Heart left ventricle (tissue), 16 donors: ENCODE results near the gene LHFPL2. TPM values are rescaled to one million over a fixed set of nuclear protein-coding genes. Genes with fewer than 3 reads are reported as not detected.

Source experiments
- ATAC-seq, 4 donors: fragments of 200-7000 bp; cut with Tn5 transposase; one replicate each; pipeline ENCODE4 v1.9.1; 2020 to 2022; ENCODE audit warnings: moderate library complexity in 4 of 4, mild to moderate bottlenecking in 3 of 4, moderate number of reproducible peaks in 1 of 4
- DNase-seq, 5 donors: peaks; one replicate each; pipeline ENCODE4 v3.0.0-alpha.2; 2020
- H3K27ac ChIP-seq, 12 donors: fragments of 200-600 bp; sonication (generic) in 4 of 12; one replicate each; pipeline versions ENCODE4 v1.5.0 to v1.8.0; 2016 to 2022; ENCODE audit warnings: mild to moderate bottlenecking in 2 of 12
- H3K27me3 ChIP-seq, 9 donors: fragments of 200-600 bp; sonication (generic) in 2 of 9; one replicate each; pipeline versions ENCODE4 v1.5.1 to v1.8.0; 2016 to 2022; ENCODE audit warnings: mild to moderate bottlenecking in 3 of 9
- H3K36me3 ChIP-seq, 9 donors: fragments of 200-600 bp; sonication (generic) in 2 of 9; one replicate each; pipeline versions ENCODE4 v1.5.0 to v1.8.0; 2018 to 2022; ENCODE audit warnings: mild to moderate bottlenecking in 2 of 9
- H3K4me1 ChIP-seq, 12 donors: fragments of 200-600 bp; sonication (generic) in 4 of 12; one replicate each; pipeline versions ENCODE4 v1.5.0 to v1.8.0; 2016 to 2022; ENCODE audit warnings: mild to moderate bottlenecking in 3 of 12
- H3K4me3 ChIP-seq, 12 donors: fragments of 200-600 bp; sonication (generic) in 4 of 12; one replicate each; pipeline versions ENCODE4 v1.5.0 to v1.8.0; 2017 to 2022; ENCODE audit warnings: mild to moderate bottlenecking in 9 of 12, moderate library complexity in 4 of 12
- H3K9me3 ChIP-seq, 12 donors: fragments of 200-600 bp; sonication (generic) in 4 of 12; one replicate each; pipeline versions ENCODE4 v1.5.0 to v1.8.0; 2016 to 2022; ENCODE audit warnings: mild to moderate bottlenecking in 1 of 12
- POLR2A ChIP-seq, 2 donors: fragments of 450-650 bp; IDR thresholded peaks; one replicate each; pipeline ENCODE4 v1.6.1; 2017; ENCODE audit warnings: antibody characterized with exemption in 2 of 2, mild to moderate bottlenecking in 2 of 2, moderate library complexity in 2 of 2
- WGBS, 4 donors: extraction: QIAGEN DNeasy Blood & Tissue Kit in 2 of 4; methylation state at CpG; one replicate each; pipeline versions ENCODE4 v1.1.5 to v1.1.7; 2013 to 2018; 5-methylcytosine and 5-hydroxymethylcytosine counted together
- intact Hi-C, 10 donors: fragments of 100-400 bp; cut with DNase I; formaldehyde crosslinking; loops; one replicate each; pipeline versions ENCODE4 v1.11.1 to v1.14.2; 2022
- polyA plus RNA-seq, 2 donors: library from polyadenylated mRNA; stranded (reverse); fragments of 200-250 nt; gene quantifications; one replicate each; pipeline ENCODE4 v1.2.3, GENCODE V29; 2013
- total RNA-seq, 9 donors: library from RNA; depleted of rRNA in 2 of 9; stranded (reverse); fragments of >200 nt in 2 of 9; fragmentation: NEBNext Ultra II Directional in 3 of 9; extraction: Animal tissue kit (Norgen Biotek cat#: 25700) in 3 of 9; gene quantifications; one replicate each; pipeline versions ENCODE4 v1.1.0 to v1.2.4, GENCODE V29; 2016 to 2023
- TF ChIP-seq, protein P1 (sequence below), 12 donors: fragments of 200-600 bp; sonication (generic) in 4 of 12; IDR thresholded peaks; one replicate each; pipeline versions ENCODE4 v1.5.0 to v1.8.0; 2018 to 2022; ENCODE audit warnings: antibody characterized with exemption in 12 of 12, mild to moderate bottlenecking in 5 of 12
- donor health status: ischemic (EF 13 %, LVEDD 7.1; RV severe dilation, severe dysfunction).
- donor health status: healthy with polysubstance abuse.
- donor health status: DM: no; HTN: yes; CAD: no.
- donor health status: DM: no; HTN: no; CAD: no.
- donor health status: ischemic (EF 25% LVEDD 6.9; RV normal size, moderate dysfunction).
- donor health status: ischemic (EF 25% LVEDD 5.7; RV mildly dilated, moderate dysfunction).
- donor health status: healthy.
- donor health status: DM: yes; HTN: yes; CAD: no.
- donor health status: ischemic (EF 35%, LVEDD 5.7; RV mildly dilated, moderate dysfunction).
- donor health status: nonischemic (EF 11% LVEDD 7.7; RV severe dilation, severe dysfunction).
- donor health status: DM: yes; HTN: yes; CAD: no.
- donor health status: PGD.
- donor health status: ischemic (EF 29% LVEDD 5.4; RV normal size, mild dysfunction).
- donor health status: nonischemic (EF 23%, LVEDD 6.1; RV moderate dilation, normal function).

Gene LHFPL2
- total and polyA plus RNA-seq, 11 donors, result 1.8 to 35.6 (median 10.1) TPM

DNA sequence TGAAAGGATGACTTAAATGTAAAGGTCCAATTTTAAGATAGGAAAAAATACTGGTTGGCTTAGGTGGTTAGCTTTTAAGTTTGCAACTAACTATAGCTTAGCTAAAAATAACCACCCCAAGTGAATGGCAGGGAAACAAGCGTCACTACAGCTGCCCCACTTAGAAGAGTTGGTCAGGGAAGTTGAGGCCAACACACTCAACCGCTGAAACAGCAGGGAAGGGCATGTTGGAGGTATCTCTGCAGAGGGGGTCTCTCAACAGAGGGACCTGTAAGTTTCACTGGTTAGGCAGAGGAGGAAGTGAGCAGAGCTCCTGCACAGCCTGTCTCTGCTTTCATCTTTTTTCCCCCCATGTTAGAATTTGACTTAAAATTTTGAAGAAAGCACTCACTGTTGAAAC lies 75.3 kb downstream of the LHFPL2 start:
- Histone ChIP-seq H3K27ac (no peak overlapping the region), H3K4me1 (peaks cover 3 to 65% (median 41%) of the 10 kb centered on the region in 12 donors), H3K27me3 (no peaks in the 10 kb centered on the region), H3K4me3 (no peak overlapping the region), H3K9me3 (no peaks in the 10 kb centered on the region), H3K36me3 (no peaks in the 10 kb centered on the region)
- peak in 3 of 4 donors; percentile 43 to 59 (median 56) for ATAC-seq
- peak in 1 of 5 donors; percentile 42 for DNase-seq
- TF ChIP-seq, protein P1, sequence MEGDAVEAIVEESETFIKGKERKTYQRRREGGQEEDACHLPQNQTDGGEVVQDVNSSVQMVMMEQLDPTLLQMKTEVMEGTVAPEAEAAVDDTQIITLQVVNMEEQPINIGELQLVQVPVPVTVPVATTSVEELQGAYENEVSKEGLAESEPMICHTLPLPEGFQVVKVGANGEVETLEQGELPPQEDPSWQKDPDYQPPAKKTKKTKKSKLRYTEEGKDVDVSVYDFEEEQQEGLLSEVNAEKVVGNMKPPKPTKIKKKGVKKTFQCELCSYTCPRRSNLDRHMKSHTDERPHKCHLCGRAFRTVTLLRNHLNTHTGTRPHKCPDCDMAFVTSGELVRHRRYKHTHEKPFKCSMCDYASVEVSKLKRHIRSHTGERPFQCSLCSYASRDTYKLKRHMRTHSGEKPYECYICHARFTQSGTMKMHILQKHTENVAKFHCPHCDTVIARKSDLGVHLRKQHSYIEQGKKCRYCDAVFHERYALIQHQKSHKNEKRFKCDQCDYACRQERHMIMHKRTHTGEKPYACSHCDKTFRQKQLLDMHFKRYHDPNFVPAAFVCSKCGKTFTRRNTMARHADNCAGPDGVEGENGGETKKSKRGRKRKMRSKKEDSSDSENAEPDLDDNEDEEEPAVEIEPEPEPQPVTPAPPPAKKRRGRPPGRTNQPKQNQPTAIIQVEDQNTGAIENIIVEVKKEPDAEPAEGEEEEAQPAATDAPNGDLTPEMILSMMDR (IDR thresholded peaks at IDR 0.05), result no peak
- no peak for TF ChIP-seq POLR2A (IDR thresholded peaks at IDR 0.05)
- intact Hi-C loops, result no loop called here
- 33 to 44% (median 40%) methylated on average over 2 of the region's 2 CpGs for WGBS, 4 donors

DNA sequence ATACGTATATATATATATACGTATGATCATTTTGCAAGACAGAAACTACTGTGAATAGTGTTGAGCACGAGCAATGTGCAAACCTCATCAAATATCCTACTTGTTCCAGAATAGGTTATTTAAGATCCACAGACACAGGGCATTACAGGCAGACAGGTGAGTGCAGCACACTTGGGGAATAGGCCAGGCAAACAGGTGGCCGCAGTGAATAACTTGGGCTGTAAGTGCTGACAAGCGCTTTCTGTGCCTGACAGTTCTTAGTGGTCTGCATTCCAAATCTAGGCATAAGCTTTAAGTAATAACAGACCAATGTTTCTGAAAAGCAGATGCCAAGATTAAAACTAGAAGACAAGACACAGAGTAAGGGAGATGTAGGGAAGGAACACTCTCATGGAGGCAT lies 77.9 kb downstream of the LHFPL2 start:
- no peak overlapping the region for H3K27ac ChIP-seq
- intact Hi-C loops, result no loop called here
- WGBS, 4 donors, result 96% methylated on average over 5 of the region's 5 CpGs

DNA sequence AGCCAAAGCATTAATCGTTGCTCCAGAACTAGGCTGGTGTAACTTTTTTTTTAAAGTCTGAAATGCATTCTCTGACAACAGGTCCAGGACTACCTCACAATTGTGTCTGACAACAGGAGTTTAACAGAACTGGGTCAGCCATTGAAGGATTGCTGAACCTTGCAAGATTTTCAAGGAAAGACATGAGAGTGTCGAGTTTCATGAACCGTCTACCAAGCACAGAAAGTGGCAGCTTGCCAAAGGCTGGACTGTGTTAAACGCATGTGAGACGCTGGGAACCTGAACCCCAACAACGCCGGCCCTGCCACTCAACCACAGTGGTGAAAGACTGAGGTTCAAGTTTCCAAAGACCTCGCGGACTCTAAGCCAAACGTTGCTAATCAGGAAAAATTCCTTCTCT lies 79.1 kb downstream of the LHFPL2 start:
- DNase-seq (peak in 2 of 5 donors; percentile 46 to 51), ATAC-seq (no peak)
- peaks cover 0 to 11% (median 0%) of the 10 kb centered on the region in 12 donors for H3K9me3 ChIP-seq
- H3K27ac ChIP-seq, result no peak overlapping the region
- WGBS, 4 donors, result 43 to 60% (median 46%) methylated on average over 9 to 10 of the region's 10 CpGs
- intact Hi-C loops, result no loop called here
- H3K4me3 ChIP-seq, result no peak overlapping the region
- H3K36me3 ChIP-seq, result peaks cover 0 to 4% (median 0%) of the 10 kb centered on the region in 9 donors
- H3K27me3 ChIP-seq, result no peaks in the 10 kb centered on the region
- TF ChIP-seq, protein P1 (IDR thresholded peaks at IDR 0.05), result no peak
- TF ChIP-seq POLR2A (IDR thresholded peaks at IDR 0.05), result no peak
- H3K4me1 ChIP-seq, result peaks cover 0 to 54% (median 32%) of the 10 kb centered on the region in 12 donors

More for the DNA sequence above, 77.9 kb downstream of the LHFPL2 start:
- H3K4me1 ChIP-seq, result peaks cover 3 to 61% (median 38%) of the 10 kb centered on the region in 12 donors
- TF ChIP-seq POLR2A (IDR thresholded peaks at IDR 0.05), result no peak
- TF ChIP-seq, protein P1 (IDR thresholded peaks at IDR 0.05), result no peak
- peaks cover 0 to under 1% (median 0%) of the 10 kb centered on the region in 9 donors for H3K36me3 ChIP-seq
- peaks cover 0 to 3% (median 0%) of the 10 kb centered on the region in 12 donors for H3K9me3 ChIP-seq
- no peaks in the 10 kb centered on the region for H3K27me3 ChIP-seq
- H3K4me3 ChIP-seq, result no peak overlapping the region
- ATAC-seq, result no peak
- DNase-seq, result no peak

DNA sequence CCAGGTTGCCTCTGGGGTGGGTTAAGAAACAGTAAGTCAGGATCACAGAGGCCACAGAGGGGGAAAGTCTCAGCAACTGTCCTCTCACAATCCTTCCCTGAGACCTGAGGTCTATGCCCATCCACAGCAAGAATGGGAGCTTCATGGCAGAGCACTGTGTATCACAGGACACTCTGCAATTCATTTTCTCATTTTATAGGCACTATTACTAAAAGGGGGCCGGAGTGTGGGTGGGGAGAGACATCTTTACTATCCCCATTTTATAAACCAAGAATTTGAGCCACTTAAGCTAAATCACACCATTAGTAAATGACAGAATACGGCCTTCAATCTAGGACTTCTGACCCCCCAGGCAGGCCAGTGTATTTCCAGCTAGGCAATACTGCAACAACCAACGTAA lies 79.9 kb downstream of the LHFPL2 start:
- WGBS, 4 donors, result 93 to 100% (median 98%) methylated on average over 3 of the region's 3 CpGs
- H3K27me3 ChIP-seq, result no peaks in the 10 kb centered on the region
- TF ChIP-seq POLR2A (IDR thresholded peaks at IDR 0.05), result no peak
- TF ChIP-seq, protein P1 (IDR thresholded peaks at IDR 0.05), result no peak
- peaks cover 0 to 9% (median 3%) of the 10 kb centered on the region in 9 donors for H3K36me3 ChIP-seq
- H3K27ac ChIP-seq, result peak overlapping the region in 2 of 12 donors; percentile 2 to 21
- H3K4me1 ChIP-seq, result peaks cover 0 to 46% (median 25%) of the 10 kb centered on the region in 12 donors
- no peak overlapping the region for H3K4me3 ChIP-seq
- ATAC-seq (no peak), DNase-seq (no peak)
- H3K9me3 ChIP-seq, result peaks cover 0 to 11% (median 0%) of the 10 kb centered on the region in 12 donors
- intact Hi-C loops, result no loop called here
